ENCODE data around the gene KSR1. TPM values are rescaled to one million over a fixed set of nuclear protein-coding genes. Genes with fewer than 3 reads are reported as not detected.

KSR1 gene
- total RNA-seq, 2 donors from 2014 or later, result 33.7 to 46.3 TPM

GRCh38 chr17:27621536-27621935 is 165.3 kb downstream of the KSR1 start:
- Histone ChIP-seq H3K36me3 (ENCODE audit: control insufficient read depth, insufficient read depth, low read length) (peaks cover 30% of the 10 kb centered on the region), H3K9ac (ENCODE audit: extremely low read depth, low read length, poor library complexity, severe bottlenecking) (no peak overlapping the region), H3K4me1 (ENCODE audit: control insufficient read depth, insufficient read depth, low read length) (no peaks in the 10 kb centered on the region), H3K9me3 (ENCODE audit: control insufficient read depth, low read length) (no peaks in the 10 kb centered on the region), H3K27ac (ENCODE audit: low read depth, low read length) (no peak overlapping the region), H3K27me3 (ENCODE audit: control insufficient read depth, insufficient read depth, low read length, poor library complexity, severe bottlenecking) (no peaks in the 10 kb centered on the region), H3K4me3 (ENCODE audit: low read length) (no peak overlapping the region)
- Mint-ChIP-seq H3K9me3 (no peaks in the 10 kb centered on the region), H3K4me1 (no peaks in the 10 kb centered on the region), H3K4me3 (no peak overlapping the region), H3K36me3 (ENCODE audit: low read depth) (peaks cover 54% of the 10 kb centered on the region), H3K27ac (no peak overlapping the region), H3K27me3 (ENCODE audit: insufficient read depth) (no peaks in the 10 kb centered on the region)
- TF ChIP-seq CTCF (conservative IDR thresholded peaks at IDR 0.05), result no peak
- no peak for DNase-seq
- WGBS, 2 experiments (ENCODE audit: insufficient coverage in 1 of 2, insufficient read length in 1 of 2), result 92% methylated on average over 4 of the region's 4 CpGs

- H3K9me3 ChIP-seq (ENCODE audit: control insufficient read depth, low read length), result no peaks in the 10 kb centered on the region
Observed at GRCh38 chr17:27621942-27622559, 165.8 kb downstream of the KSR1 start.

DNA sequence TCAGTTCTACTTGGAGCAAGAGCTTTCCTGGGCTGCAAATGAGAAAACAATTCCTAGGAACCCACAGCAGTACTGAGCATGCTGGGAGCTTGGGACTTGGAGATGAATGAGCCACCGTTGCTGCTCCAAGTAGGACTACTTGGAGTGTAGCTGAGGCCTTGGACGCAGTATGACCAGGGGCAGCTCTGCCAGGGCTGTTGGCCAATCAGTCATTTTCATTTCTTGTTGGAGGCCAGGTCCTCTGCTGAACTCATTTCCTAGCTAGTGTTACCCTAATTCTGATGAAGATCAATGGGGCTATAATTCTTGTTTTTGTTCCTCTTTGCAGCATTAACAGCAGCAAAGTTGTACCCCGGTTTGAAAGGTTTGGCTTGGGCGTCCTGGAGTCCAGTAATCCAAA is 166.7 kb downstream of the KSR1 start:
- Mint-ChIP-seq H3K4me3 (no peak overlapping the region), H3K36me3 (ENCODE audit: low read depth) (peaks cover 43% of the 10 kb centered on the region), H3K4me1 (no peaks in the 10 kb centered on the region), H3K9me3 (no peaks in the 10 kb centered on the region), H3K27me3 (ENCODE audit: insufficient read depth) (no peaks in the 10 kb centered on the region), H3K27ac (no peak overlapping the region)
- TF ChIP-seq CTCF (conservative IDR thresholded peaks at IDR 0.05), result no peak
- WGBS, 2 experiments (ENCODE audit: insufficient coverage in 1 of 2, insufficient read length in 1 of 2), result 79% methylated on average over 4 of the region's 4 CpGs
- Histone ChIP-seq H3K36me3 (ENCODE audit: control insufficient read depth, insufficient read depth, low read length) (peaks cover 23% of the 10 kb centered on the region), H3K27me3 (ENCODE audit: control insufficient read depth, insufficient read depth, low read length, poor library complexity, severe bottlenecking) (no peaks in the 10 kb centered on the region), H3K4me3 (ENCODE audit: low read length) (no peak overlapping the region), H3K4me1 (ENCODE audit: control insufficient read depth, insufficient read depth, low read length) (no peaks in the 10 kb centered on the region), H3K27ac (ENCODE audit: low read depth, low read length) (no peak overlapping the region), H3K9ac (ENCODE audit: extremely low read depth, low read length, poor library complexity, severe bottlenecking) (no peak overlapping the region), H3K9me3 (ENCODE audit: control insufficient read depth, low read length) (no peaks in the 10 kb centered on the region)
- DNase-seq, result no peak

More at GRCh38 chr17:27621942-27622559, 165.8 kb downstream of the KSR1 start:
- no peak for DNase-seq
- H3K4me3 Mint-ChIP-seq, result no peak overlapping the region
- Histone ChIP-seq H3K9ac (ENCODE audit: extremely low read depth, low read length, poor library complexity, severe bottlenecking) (no peak overlapping the region), H3K36me3 (ENCODE audit: control insufficient read depth, insufficient read depth, low read length) (peaks cover 25% of the 10 kb centered on the region), H3K4me1 (ENCODE audit: control insufficient read depth, insufficient read depth, low read length) (no peaks in the 10 kb centered on the region), H3K4me3 (ENCODE audit: low read length) (no peak overlapping the region), H3K27ac (ENCODE audit: low read depth, low read length) (no peak overlapping the region), H3K27me3 (ENCODE audit: control insufficient read depth, insufficient read depth, low read length, poor library complexity, severe bottlenecking) (no peaks in the 10 kb centered on the region)
- peaks cover 50% of the 10 kb centered on the region for H3K36me3 Mint-ChIP-seq (ENCODE audit: low read depth)
- no peaks in the 10 kb centered on the region for H3K27me3 Mint-ChIP-seq (ENCODE audit: insufficient read depth)
- H3K27ac Mint-ChIP-seq, result no peak overlapping the region
- no peak for TF ChIP-seq CTCF (conservative IDR thresholded peaks at IDR 0.05)
- no peaks in the 10 kb centered on the region for H3K4me1 Mint-ChIP-seq
- WGBS, 2 experiments (ENCODE audit: insufficient coverage in 1 of 2, insufficient read length in 1 of 2), result 94 to 100% methylated on average over 3 to 10 of the region's 10 CpGs
- no peaks in the 10 kb centered on the region for H3K9me3 Mint-ChIP-seq
